H9 (cell line): ENCODE results near the gene TMEM51. TPM values are rescaled to one million over a fixed set of nuclear protein-coding genes. Genes with fewer than 3 reads are reported as not detected.
A peak's percentile ranks its signal among the peaks of the same experiment; 100 is the strongest.

ENCODE experiments used
- DNase-seq: peaks from one replicate; pipeline ENCODE4 v3.0.0-alpha.2; 2017
- H2AFZ ChIP-seq: one replicate; pipeline ENCODE4 v1.6.1; 2013; ENCODE audit warnings: mild to moderate bottlenecking, low read length, control low read depth, moderate library complexity
- H2AK5ac ChIP-seq: 2 replicates; pipeline ENCODE4 v1.6.1; 2013; ENCODE audit warnings: low read length, control low read depth, mixed read lengths; ENCODE audit not compliant: insufficient read length
- H2BK120ac ChIP-seq: one replicate; pipeline ENCODE4 v1.6.1; 2013; ENCODE audit warnings: low read depth, mild to moderate bottlenecking, low read length, control low read depth, inconsistent platforms; ENCODE audit not compliant: poor library complexity, severe bottlenecking
- H2BK12ac ChIP-seq: 2 replicates; pipeline ENCODE4 v1.6.1; 2013; ENCODE audit warnings: low read length, control low read depth, mixed read lengths, low read depth; ENCODE audit not compliant: insufficient read length
- H2BK15ac ChIP-seq: 2 replicates; pipeline ENCODE4 v1.6.1; 2013; ENCODE audit warnings: low read depth, low read length, control low read depth
- H2BK20ac ChIP-seq: one replicate; pipeline ENCODE4 v1.6.1; 2013; ENCODE audit warnings: low read depth, mild to moderate bottlenecking, low read length, control low read depth, inconsistent platforms; ENCODE audit not compliant: poor library complexity, severe bottlenecking
- H2BK5ac ChIP-seq: 2 replicates; pipeline ENCODE4 v1.6.1; 2013; ENCODE audit warnings: low read length, control low read depth, mixed read lengths; ENCODE audit not compliant: insufficient read length
- H3K14ac ChIP-seq: 2 replicates; pipeline ENCODE4 v1.6.1; 2013; ENCODE audit warnings: low read length, control low read depth; ENCODE audit not compliant: insufficient read depth
- H3K18ac ChIP-seq: 2 replicates; pipeline ENCODE4 v1.6.1; 2013; ENCODE audit warnings: low read depth, mild to moderate bottlenecking, mixed read lengths, low read length, control low read depth; ENCODE audit not compliant: insufficient read length
- H3K23ac ChIP-seq: 2 replicates; pipeline ENCODE4 v1.6.1; 2013; ENCODE audit warnings: low read length, control low read depth, mixed read lengths, low read depth; ENCODE audit not compliant: insufficient read length
- H3K23me2 ChIP-seq: 2 replicates; pipeline ENCODE4 v1.6.1; 2013; ENCODE audit warnings: low read depth, mild to moderate bottlenecking, mixed read lengths, low read length, control low read depth; ENCODE audit not compliant: insufficient read length, poor library complexity, severe bottlenecking
- H3K27ac ChIP-seq: 2 replicates; pipeline ENCODE4 v1.5.1; 2013; ENCODE audit warnings: low read length, control low read depth, mixed read lengths, low read depth; ENCODE audit not compliant: insufficient read length
- H3K27me3 ChIP-seq: 2 replicates; pipeline ENCODE4 v1.6.1; 2013; ENCODE audit warnings: low read length, control low read depth, inconsistent platforms; ENCODE audit not compliant: insufficient read depth
- H3K4ac ChIP-seq: 2 replicates; pipeline ENCODE4 v1.6.1; 2013; ENCODE audit warnings: low read depth, mild to moderate bottlenecking, control low read depth, inconsistent platforms, low read length, moderate library complexity
- H3K4me1 ChIP-seq: 2 replicates; pipeline ENCODE4 v1.6.1; 2013; ENCODE audit warnings: low read length, control low read depth, inconsistent platforms; ENCODE audit not compliant: insufficient read depth
- H3K4me2 ChIP-seq: 2 replicates; pipeline ENCODE4 v1.6.1; 2013; ENCODE audit warnings: low read length, control low read depth, mixed read lengths; ENCODE audit not compliant: insufficient read length, insufficient read depth
- H3K56ac ChIP-seq: 2 replicates; pipeline ENCODE4 v1.6.1; 2013; ENCODE audit warnings: low read depth, mild to moderate bottlenecking, mixed read lengths, low read length, control low read depth; ENCODE audit not compliant: insufficient read length
- H3K79me1 ChIP-seq: 2 replicates; pipeline ENCODE4 v1.6.1; 2013; ENCODE audit warnings: low read depth, mild to moderate bottlenecking, moderate library complexity, low read length, control low read depth, inconsistent platforms; ENCODE audit not compliant: insufficient read depth, poor library complexity, severe bottlenecking
- H3K79me2 ChIP-seq: 2 replicates; pipeline ENCODE4 v1.6.1; 2013; ENCODE audit warnings: low read length, control low read depth, inconsistent platforms; ENCODE audit not compliant: insufficient read depth
- H3K9ac ChIP-seq: 2 replicates; pipeline ENCODE4 v1.6.1; 2013; ENCODE audit warnings: low read length, control low read depth, mixed read lengths; ENCODE audit not compliant: insufficient read length; ENCODE audit errors: extremely low read depth
- H3K9me3 ChIP-seq: one replicate; pipeline ENCODE4 v1.6.1; 2013; ENCODE audit warnings: low read depth, low read length, inconsistent platforms; ENCODE audit not compliant: control insufficient read depth
- H3T11ph ChIP-seq: one replicate; pipeline ENCODE4 v1.6.1; 2013; ENCODE audit warnings: mild to moderate bottlenecking, low read length, control low read depth, inconsistent platforms
- H4K20me1 ChIP-seq: one replicate; pipeline ENCODE4 v1.6.1; 2013; ENCODE audit not compliant: control insufficient read depth, insufficient read length, insufficient read depth
- H4K5ac ChIP-seq: 2 replicates; pipeline ENCODE4 v1.6.1; 2013; ENCODE audit warnings: low read depth, mild to moderate bottlenecking, mixed read lengths, low read length, control low read depth; ENCODE audit not compliant: insufficient read length
- H4K8ac ChIP-seq: replicated peaks from 2 replicates; pipeline ENCODE4 v1.6.1; 2013; ENCODE audit warnings: low read length, control low read depth, mixed read lengths, low read depth; ENCODE audit not compliant: insufficient read length
- H4K91ac ChIP-seq: 2 replicates; pipeline ENCODE4 v1.6.1; 2013; ENCODE audit warnings: low read depth, mild to moderate bottlenecking, moderate library complexity, mixed read lengths, low read length, control low read depth; ENCODE audit not compliant: insufficient read length
- H3K27ac Mint-ChIP-seq, 3 experiments: 2 replicates in 2 of 3; 3 replicates in 1 of 3; pipeline ENCODE4 v1.8.0; 2020 to 2021; ENCODE audit warnings: mixed read lengths in 3 of 3, mild to moderate bottlenecking in 1 of 3, moderate library complexity in 1 of 3
- H3K27me3 Mint-ChIP-seq: 2 replicates; pipeline ENCODE4 v1.8.0; 2021; ENCODE audit warnings: low read depth, mild to moderate bottlenecking, moderate library complexity, mixed read lengths
- H3K36me3 Mint-ChIP-seq, 3 experiments: 2 replicates in 2 of 3; 3 replicates in 1 of 3; pipeline ENCODE4 v1.8.0; 2020 to 2021; ENCODE audit warnings: low read depth in 3 of 3, mixed read lengths in 3 of 3; ENCODE audit not compliant: insufficient read depth in 1 of 3
- H3K4me1 Mint-ChIP-seq, 2 experiments: 2 replicates each; pipeline ENCODE4 v1.8.0; 2020; ENCODE audit warnings: mixed read lengths in 2 of 2
- H3K4me3 Mint-ChIP-seq, 2 experiments: 2 replicates in 1 of 2; 3 replicates in 1 of 2; pipeline ENCODE4 v1.8.0; 2020 to 2021; ENCODE audit warnings: mild to moderate bottlenecking in 2 of 2, mixed read lengths in 2 of 2, moderate library complexity in 1 of 2
- H3K9me3 Mint-ChIP-seq, 2 experiments: 2 replicates in 1 of 2; 3 replicates in 1 of 2; pipeline ENCODE4 v1.8.0; 2020; ENCODE audit warnings: mild to moderate bottlenecking in 2 of 2, mixed read lengths in 2 of 2, moderate library complexity in 1 of 2
- WGBS: extraction: QIAGEN DNeasy Blood & Tissue Kit; methylation state at CpG from one replicate; pipeline ENCODE4 v1.1.7; 2013; ENCODE audit warnings: missing lambda C conversion rate, low lambda C conversion rate, mixed read lengths; ENCODE audit not compliant: insufficient read length; ENCODE audit errors: extremely low coverage; 5-methylcytosine and 5-hydroxymethylcytosine counted together
- total RNA-seq: library from RNA; stranded (reverse); gene quantifications from 2 replicates; pipeline ENCODE4 v1.2.1, GENCODE V29; 2021
- TF ChIP-seq, protein P1 (sequence below): fragments of 200-600 bp; sonication (generic); conservative IDR thresholded peaks from 3 replicates; pipeline ENCODE4 v1.8.0; 2021; ENCODE audit warnings: antibody characterized with exemption, mild to moderate bottlenecking

TMEM51 gene
- total RNA-seq, 1 experiment from 2014 or later: 4.6 TPM

GRCh38 chr1:15225461-15225860 lies 71.9 kb downstream of the TMEM51 start:
- Mint-ChIP-seq H3K27me3 (peaks cover 8% of the 10 kb centered on the region), H3K9me3 (no peaks in the 10 kb centered on the region; a peak in 2 of 5 replicates), H3K4me1 (peaks cover 2 to 5% of the 10 kb centered on the region in 2 experiments; a peak in 2 of 4 replicates), H3K4me3 (no peak overlapping the region), H3K27ac (no peak overlapping the region), H3K36me3 (peaks cover 2 to 4% (median 3%) of the 10 kb centered on the region in 3 experiments; a peak in 5 of 7 replicates)
- Histone ChIP-seq H4K20me1 (no peaks in the 10 kb centered on the region), H3K23ac (no peak overlapping the region), H3K9me3 (no peaks in the 10 kb centered on the region), H3K18ac (no peak overlapping the region), H4K8ac (no peak overlapping the region), H2BK15ac (no peak overlapping the region), H3K14ac (peak overlapping the region; percentile 24; the same call in 1 of the 2 replicates), H4K91ac (no peak overlapping the region), H3K4me2 (no peak overlapping the region), H2BK20ac (no peak overlapping the region), H3T11ph (no peak overlapping the region), H3K4me1 (no peaks in the 10 kb centered on the region), H3K23me2 (no peaks in the 10 kb centered on the region), H3K56ac (no peak overlapping the region), H3K27me3 (no peaks in the 10 kb centered on the region), H3K9ac (no peak overlapping the region), H3K27ac (no peak overlapping the region), H3K79me2 (no peaks in the 10 kb centered on the region), H2AFZ (no peak overlapping the region), H2BK5ac (no peak overlapping the region), H4K5ac (no peak overlapping the region), H2BK120ac (no peak overlapping the region), H2AK5ac (no peak overlapping the region), H3K79me1 (no peaks in the 10 kb centered on the region), H3K4ac (no peak overlapping the region), H2BK12ac (no peak overlapping the region)
- no CpG with 5 or more reads among the region's 4 CpGs for WGBS
- no peak for DNase-seq
- TF ChIP-seq, protein P1, sequence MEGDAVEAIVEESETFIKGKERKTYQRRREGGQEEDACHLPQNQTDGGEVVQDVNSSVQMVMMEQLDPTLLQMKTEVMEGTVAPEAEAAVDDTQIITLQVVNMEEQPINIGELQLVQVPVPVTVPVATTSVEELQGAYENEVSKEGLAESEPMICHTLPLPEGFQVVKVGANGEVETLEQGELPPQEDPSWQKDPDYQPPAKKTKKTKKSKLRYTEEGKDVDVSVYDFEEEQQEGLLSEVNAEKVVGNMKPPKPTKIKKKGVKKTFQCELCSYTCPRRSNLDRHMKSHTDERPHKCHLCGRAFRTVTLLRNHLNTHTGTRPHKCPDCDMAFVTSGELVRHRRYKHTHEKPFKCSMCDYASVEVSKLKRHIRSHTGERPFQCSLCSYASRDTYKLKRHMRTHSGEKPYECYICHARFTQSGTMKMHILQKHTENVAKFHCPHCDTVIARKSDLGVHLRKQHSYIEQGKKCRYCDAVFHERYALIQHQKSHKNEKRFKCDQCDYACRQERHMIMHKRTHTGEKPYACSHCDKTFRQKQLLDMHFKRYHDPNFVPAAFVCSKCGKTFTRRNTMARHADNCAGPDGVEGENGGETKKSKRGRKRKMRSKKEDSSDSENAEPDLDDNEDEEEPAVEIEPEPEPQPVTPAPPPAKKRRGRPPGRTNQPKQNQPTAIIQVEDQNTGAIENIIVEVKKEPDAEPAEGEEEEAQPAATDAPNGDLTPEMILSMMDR: no peak
